Epithelial cell of proximal tubule (primary cell): ENCODE measurements around the gene PTPRS. TPM values are rescaled to one million over a fixed set of nuclear protein-coding genes. Genes with fewer than 3 reads are reported as not detected.

Source experiments
- DNase-seq: peaks from one replicate; pipeline ENCODE4 v3.0.0-alpha.2; 2011; ENCODE audit warnings: low read depth
- H3K4me3 ChIP-seq: 2 replicates; pipeline ENCODE4 v1.5.1; 2011; ENCODE audit warnings: low read depth, mild to moderate bottlenecking, low read length
- total RNA-seq: library from RNA; depleted of rRNA; stranded (reverse); fragments of >200 nt; gene quantifications from 2 replicates; pipeline ENCODE4 v1.2.3, GENCODE V29; 2015
- TF ChIP-seq, protein P1 (sequence below): conservative IDR thresholded peaks from 2 replicates; pipeline ENCODE4 v1.5.1; 2012; ENCODE audit warnings: low read depth, mild to moderate bottlenecking, low read length

Gene PTPRS
- total RNA-seq, 1 donor from 2014 or later = 31.9 TPM

GRCh38 chr19:5338656-5339197 is 1.9 kb downstream of the PTPRS start:
- TF ChIP-seq, protein P1, sequence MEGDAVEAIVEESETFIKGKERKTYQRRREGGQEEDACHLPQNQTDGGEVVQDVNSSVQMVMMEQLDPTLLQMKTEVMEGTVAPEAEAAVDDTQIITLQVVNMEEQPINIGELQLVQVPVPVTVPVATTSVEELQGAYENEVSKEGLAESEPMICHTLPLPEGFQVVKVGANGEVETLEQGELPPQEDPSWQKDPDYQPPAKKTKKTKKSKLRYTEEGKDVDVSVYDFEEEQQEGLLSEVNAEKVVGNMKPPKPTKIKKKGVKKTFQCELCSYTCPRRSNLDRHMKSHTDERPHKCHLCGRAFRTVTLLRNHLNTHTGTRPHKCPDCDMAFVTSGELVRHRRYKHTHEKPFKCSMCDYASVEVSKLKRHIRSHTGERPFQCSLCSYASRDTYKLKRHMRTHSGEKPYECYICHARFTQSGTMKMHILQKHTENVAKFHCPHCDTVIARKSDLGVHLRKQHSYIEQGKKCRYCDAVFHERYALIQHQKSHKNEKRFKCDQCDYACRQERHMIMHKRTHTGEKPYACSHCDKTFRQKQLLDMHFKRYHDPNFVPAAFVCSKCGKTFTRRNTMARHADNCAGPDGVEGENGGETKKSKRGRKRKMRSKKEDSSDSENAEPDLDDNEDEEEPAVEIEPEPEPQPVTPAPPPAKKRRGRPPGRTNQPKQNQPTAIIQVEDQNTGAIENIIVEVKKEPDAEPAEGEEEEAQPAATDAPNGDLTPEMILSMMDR = no peak
- H3K4me3 ChIP-seq = no peak overlapping the region
- DNase-seq = no peak

DNA sequence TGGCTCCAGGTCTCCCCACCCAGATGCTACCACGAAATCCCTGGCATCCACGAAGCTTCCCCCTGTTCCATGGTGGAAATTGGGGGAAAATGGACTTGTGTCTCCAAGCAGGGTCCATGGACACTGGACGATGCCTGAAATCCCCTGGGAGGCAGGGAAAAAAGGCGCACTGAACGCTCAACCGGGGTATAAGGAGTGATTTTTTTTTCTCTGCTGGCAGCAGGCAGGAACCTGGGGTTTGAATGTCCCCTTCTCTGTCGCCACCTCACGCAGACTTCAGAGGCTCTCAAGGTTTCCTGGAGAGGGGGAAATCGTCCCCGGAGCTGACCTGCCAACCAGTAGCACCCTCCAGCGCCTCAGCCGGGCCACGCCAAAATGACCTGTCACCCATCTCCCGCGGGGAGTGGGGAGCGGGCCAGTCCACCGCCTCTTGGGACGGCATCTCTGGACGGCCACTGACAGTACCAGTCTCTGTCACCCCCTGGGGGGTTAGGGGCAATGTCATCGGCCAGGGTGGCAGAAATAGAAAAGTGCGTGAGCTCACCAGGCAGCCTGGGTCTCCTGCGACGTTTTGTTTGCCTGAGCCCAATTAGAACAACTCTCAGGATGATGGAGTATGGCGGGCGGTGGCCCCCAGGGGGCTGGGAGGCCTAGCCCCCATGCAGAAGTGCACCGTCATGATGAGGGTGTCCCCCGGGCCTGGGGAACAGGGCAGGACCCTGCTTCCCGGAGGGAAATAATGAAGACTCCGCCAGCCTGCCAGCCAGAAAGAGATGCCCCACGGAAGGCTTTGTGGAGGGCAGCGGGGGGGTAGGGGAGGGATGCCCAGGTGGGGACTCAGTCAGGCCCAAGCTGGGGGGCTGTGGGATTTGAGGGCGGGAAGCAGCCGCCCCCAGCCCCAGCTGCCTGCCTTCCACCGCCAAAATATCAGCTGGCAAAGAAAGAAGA is 2.6 kb downstream of the PTPRS start:
- TF ChIP-seq, protein P1 = no peak
- no peak overlapping the region for H3K4me3 ChIP-seq
- DNase-seq = no peak

GRCh38 chr19:5337126-5337525 is 3.5 kb downstream of the PTPRS start:
- no peak for DNase-seq
- no peak overlapping the region for H3K4me3 ChIP-seq
- TF ChIP-seq, protein P1 = no peak

DNA sequence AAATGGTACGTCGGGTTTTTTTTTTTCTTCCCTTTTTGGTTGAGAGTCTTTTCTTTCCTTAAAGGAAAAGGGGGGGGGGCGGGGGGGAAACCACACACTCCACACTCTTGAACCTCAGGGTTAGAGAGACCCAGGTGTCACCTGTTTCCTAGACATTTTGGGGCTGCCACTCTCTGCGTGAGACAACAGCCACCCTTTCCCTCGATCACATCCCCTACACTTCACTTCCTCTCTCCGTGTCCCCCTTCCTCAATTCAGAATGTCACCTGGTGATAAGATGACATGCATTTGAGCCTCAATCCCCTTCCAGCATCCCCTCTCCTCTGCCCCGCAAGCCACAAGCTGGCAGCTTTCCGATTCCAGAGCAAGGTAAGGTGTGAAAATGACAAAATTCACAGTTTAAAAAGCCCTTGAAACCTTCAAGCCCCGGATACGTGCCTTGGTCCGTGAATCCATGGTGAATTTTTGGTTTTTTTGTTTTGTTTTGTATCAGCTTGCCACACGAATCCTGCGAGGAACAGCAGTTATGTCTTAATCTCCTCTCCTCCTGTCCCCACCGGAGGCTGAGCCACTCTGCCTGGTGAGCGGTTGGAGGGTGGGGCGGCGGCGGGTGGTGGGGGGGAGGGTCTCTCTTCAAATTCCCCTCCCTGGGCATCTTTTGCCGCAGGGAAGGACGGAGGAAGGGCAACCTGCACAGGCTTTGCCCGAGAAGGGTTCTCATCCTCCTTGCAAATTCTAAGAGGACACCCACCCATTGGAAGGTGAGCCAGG is 4.2 kb downstream of the PTPRS start:
- TF ChIP-seq, protein P1 = no peak

GRCh38 chr19:5335593-5335992 is 5.0 kb downstream of the PTPRS start:
- no peak overlapping the region for H3K4me3 ChIP-seq
- no peak for DNase-seq
- TF ChIP-seq, protein P1 = no peak

More for the DNA sequence above, 4.2 kb downstream of the PTPRS start:
- H3K4me3 ChIP-seq = no peak overlapping the region
- DNase-seq = no peak

- no peak for DNase-seq
- TF ChIP-seq, protein P1 = no peak
- no peak overlapping the region for H3K4me3 ChIP-seq
Measured at GRCh38 chr19:5334824-5335500, 5.7 kb downstream of the PTPRS start.
